ENCODE results near the gene HEXA.

- TF ChIP-seq CTCF (IDR thresholded peaks at IDR 0.05) (no peak), POLR2A (IDR thresholded peaks at IDR 0.05; ENCODE audit: low read depth) (no peak), POLR2AphosphoS5 (IDR thresholded peaks at IDR 0.05) (no peak)
Observed at GRCh38 chr15:72377331-72377730, 1.5 kb upstream of the HEXA start.

Data from esophagus muscularis mucosa (tissue), 3 donors.